DOHH2 (cell line): ENCODE measurements around the gene TMEM115.

Experiments used
- H3F3A ChIP-seq: fragments of 200-600 bp; sonication (generic), shearing (Covaris generic); 2 replicates; pipeline ENCODE4 v1.6.0; 2016; ENCODE audit warnings: antibody characterized with exemption, mild to moderate bottlenecking; ENCODE audit not compliant: control insufficient read depth, insufficient read depth
- H3K27ac ChIP-seq: fragments of 200-600 bp; sonication (generic); 2 replicates; pipeline ENCODE4 v1.5.1; 2014; ENCODE audit warnings: low read depth, mild to moderate bottlenecking, low read length, moderate library complexity
- H3K27me3 ChIP-seq: fragments of 200-600 bp; sonication (generic); 2 replicates; pipeline ENCODE4 v1.6.1; 2014; ENCODE audit warnings: mild to moderate bottlenecking, low read length, mixed read lengths; ENCODE audit not compliant: control insufficient read depth
- H3K36me3 ChIP-seq: fragments of 200-600 bp; sonication (generic); 2 replicates; pipeline ENCODE4 v1.6.1; 2014; ENCODE audit warnings: mild to moderate bottlenecking, low read length, moderate library complexity, mixed read lengths; ENCODE audit not compliant: control insufficient read depth
- H3K4me1 ChIP-seq: fragments of 200-600 bp; sonication (generic); 2 replicates; pipeline ENCODE4 v1.6.1; 2014; ENCODE audit warnings: mild to moderate bottlenecking, low read length, mixed read lengths; ENCODE audit not compliant: control insufficient read depth
- H3K4me2 ChIP-seq: fragments of 200-600 bp; sonication (generic); 2 replicates; pipeline ENCODE4 v1.6.0; 2014; ENCODE audit warnings: mild to moderate bottlenecking, low read length, moderate library complexity
- H3K4me3 ChIP-seq: fragments of 200-600 bp; sonication (generic); 2 replicates; pipeline ENCODE4 v1.5.1; 2014; ENCODE audit warnings: mild to moderate bottlenecking, low read length, mixed read lengths
- H3K79me2 ChIP-seq: fragments of 200-600 bp; sonication (generic); 2 replicates; pipeline ENCODE4 v1.6.1; 2014; ENCODE audit warnings: mild to moderate bottlenecking, low read length, mixed read lengths; ENCODE audit not compliant: control insufficient read depth
- H3K9me2 ChIP-seq: fragments of 200-600 bp; sonication (generic); replicated peaks from 2 replicates; pipeline ENCODE4 v1.6.1; 2014; ENCODE audit warnings: mild to moderate bottlenecking, low read length, mixed read lengths; ENCODE audit not compliant: control insufficient read depth
- H3K9me3 ChIP-seq: fragments of 200-600 bp; sonication (generic); 2 replicates; pipeline ENCODE4 v1.6.1; 2014; ENCODE audit warnings: antibody characterized with exemption, low read length, mixed read lengths; ENCODE audit not compliant: control insufficient read depth, insufficient read depth
- H4K20me1 ChIP-seq: fragments of 200-600 bp; sonication (generic); 2 replicates; pipeline ENCODE4 v1.6.0; 2014; ENCODE audit warnings: low read depth, mild to moderate bottlenecking, antibody characterized with exemption, low read length, moderate library complexity; ENCODE audit not compliant: control insufficient read depth, insufficient read depth
- CTCF ChIP-seq: fragments of 200-600 bp; sonication (generic); IDR thresholded peaks from one replicate; pipeline ENCODE4 v1.5.1; 2014; ENCODE audit warnings: antibody characterized with exemption, mild to moderate bottlenecking, low read depth, low read length; ENCODE audit not compliant: poor library complexity, severe bottlenecking
- EZH2phosphoT487 ChIP-seq: fragments of 200-600 bp; sonication (generic); IDR thresholded peaks from 2 replicates; pipeline ENCODE4 v1.6.1; 2017; ENCODE audit warnings: borderline replicate concordance, mild to moderate bottlenecking, antibody characterized with exemption, low read length, moderate library complexity, mixed read lengths

The TMEM115 gene

GRCh38 chr3:50337175-50337861, 22.0 kb downstream of the TMEM115 start:
- H3K79me2 ChIP-seq: peaks cover 81% of the 10 kb centered on the region
- H4K20me1 ChIP-seq: 0 out of 2 replicates have a peak, but pooled peaks cover 10% of the 10 kb centered on the region
- H3K36me3 ChIP-seq: peaks cover 65% of the 10 kb centered on the region
- H3K4me3 ChIP-seq: peak overlapping the region; percentile 83
- no peaks in the 10 kb centered on the region for H3K9me2 ChIP-seq
- no peaks in the 10 kb centered on the region for H3K27me3 ChIP-seq
- peaks cover 69% of the 10 kb centered on the region for H3K4me1 ChIP-seq
- peaks cover 14% of the 10 kb centered on the region for H3F3A ChIP-seq
- TF ChIP-seq EZH2phosphoT487 (no peak), CTCF (no peak)
- no peaks in the 10 kb centered on the region for H3K9me3 ChIP-seq
- peak overlapping the region; percentile 98 for H3K4me2 ChIP-seq
- peak overlapping the region; percentile 90 for H3K27ac ChIP-seq

- TF ChIP-seq CTCF: no peak
- Histone ChIP-seq H3K4me2 (peak overlapping the region; percentile 98), H4K20me1 (0 out of 2 replicates have a peak, but pooled peaks cover 10% of the 10 kb centered on the region), H3K4me1 (peaks cover 65% of the 10 kb centered on the region), H3K9me3 (no peaks in the 10 kb centered on the region), H3K79me2 (peaks cover 87% of the 10 kb centered on the region), H3K9me2 (no peaks in the 10 kb centered on the region), H3F3A (peaks cover 13% of the 10 kb centered on the region), H3K27me3 (no peaks in the 10 kb centered on the region), H3K27ac (peak overlapping the region; percentile 90), H3K36me3 (peaks cover 72% of the 10 kb centered on the region), H3K4me3 (peak overlapping the region; percentile 83)
These were observed 22.7 kb downstream of the TMEM115 start for GRCh38 chr3:50336452-50337174.

- Histone ChIP-seq H3K4me3 (no peak overlapping the region), H3F3A (peaks cover 19% of the 10 kb centered on the region), H3K27me3 (no peaks in the 10 kb centered on the region), H3K4me1 (peaks cover 44% of the 10 kb centered on the region), H4K20me1 (0 out of 2 replicates have a peak, but pooled peaks cover 10% of the 10 kb centered on the region), H3K9me3 (no peaks in the 10 kb centered on the region), H3K36me3 (peaks cover 88% of the 10 kb centered on the region), H3K79me2 (peaks cover 75% of the 10 kb centered on the region), H3K4me2 (peak overlapping the region; percentile 41), H3K27ac (no peak overlapping the region), H3K9me2 (no peaks in the 10 kb centered on the region)
- TF ChIP-seq EZH2phosphoT487 (no peak), CTCF (no peak)
These were observed 24.8 kb downstream of the TMEM115 start for GRCh38 chr3:50334339-50335075.
